ENCODE results near the gene ATP11B.

DNA sequence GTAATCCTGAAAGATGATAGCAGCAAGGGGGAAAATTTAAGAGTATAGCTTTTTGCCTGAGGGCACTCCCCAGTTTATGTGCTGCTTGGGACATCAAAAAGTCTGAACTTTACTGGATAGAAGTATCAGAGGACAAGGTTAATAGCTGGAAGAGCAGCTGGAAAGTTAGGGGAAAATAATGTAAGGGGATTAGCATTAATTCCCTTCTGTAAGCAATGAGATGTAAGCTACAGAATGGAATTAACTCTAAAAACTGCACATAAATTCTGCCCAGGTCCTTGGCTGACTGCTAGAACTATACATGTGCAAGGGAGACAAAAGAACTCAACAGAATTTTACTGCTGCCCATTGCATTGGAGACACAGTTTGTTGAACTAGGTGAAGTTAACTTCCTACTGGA, 55.6 kb downstream of the ATP11B start:
- TF ChIP-seq, protein P1, sequence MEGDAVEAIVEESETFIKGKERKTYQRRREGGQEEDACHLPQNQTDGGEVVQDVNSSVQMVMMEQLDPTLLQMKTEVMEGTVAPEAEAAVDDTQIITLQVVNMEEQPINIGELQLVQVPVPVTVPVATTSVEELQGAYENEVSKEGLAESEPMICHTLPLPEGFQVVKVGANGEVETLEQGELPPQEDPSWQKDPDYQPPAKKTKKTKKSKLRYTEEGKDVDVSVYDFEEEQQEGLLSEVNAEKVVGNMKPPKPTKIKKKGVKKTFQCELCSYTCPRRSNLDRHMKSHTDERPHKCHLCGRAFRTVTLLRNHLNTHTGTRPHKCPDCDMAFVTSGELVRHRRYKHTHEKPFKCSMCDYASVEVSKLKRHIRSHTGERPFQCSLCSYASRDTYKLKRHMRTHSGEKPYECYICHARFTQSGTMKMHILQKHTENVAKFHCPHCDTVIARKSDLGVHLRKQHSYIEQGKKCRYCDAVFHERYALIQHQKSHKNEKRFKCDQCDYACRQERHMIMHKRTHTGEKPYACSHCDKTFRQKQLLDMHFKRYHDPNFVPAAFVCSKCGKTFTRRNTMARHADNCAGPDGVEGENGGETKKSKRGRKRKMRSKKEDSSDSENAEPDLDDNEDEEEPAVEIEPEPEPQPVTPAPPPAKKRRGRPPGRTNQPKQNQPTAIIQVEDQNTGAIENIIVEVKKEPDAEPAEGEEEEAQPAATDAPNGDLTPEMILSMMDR (conservative IDR thresholded peaks at IDR 0.05 in 1 of 2, IDR thresholded peaks at IDR 0.05 in 1 of 2; ENCODE audit: extremely low read depth in 1 of 2, insufficient read depth in 1 of 2, low read depth in 1 of 2, low read length in 2 of 2), result no peak
- TF ChIP-seq EZH2 (IDR thresholded peaks at IDR 0.05; ENCODE audit: borderline replicate concordance, low read length), result no peak

All from mammary epithelial cell (primary cell).